LNCAP (cell line): ENCODE measurements around the gene PEPD.
A peak's percentile ranks its signal among the peaks of the same experiment; 100 is the strongest.

Experiments used
- TF ChIP-seq, protein P1 (sequence below): fragments of 450-650 bp; IDR thresholded peaks from 2 replicates; pipeline ENCODE4 v1.5.1; 2017; ENCODE audit warnings: mild to moderate bottlenecking

Gene PEPD

DNA sequence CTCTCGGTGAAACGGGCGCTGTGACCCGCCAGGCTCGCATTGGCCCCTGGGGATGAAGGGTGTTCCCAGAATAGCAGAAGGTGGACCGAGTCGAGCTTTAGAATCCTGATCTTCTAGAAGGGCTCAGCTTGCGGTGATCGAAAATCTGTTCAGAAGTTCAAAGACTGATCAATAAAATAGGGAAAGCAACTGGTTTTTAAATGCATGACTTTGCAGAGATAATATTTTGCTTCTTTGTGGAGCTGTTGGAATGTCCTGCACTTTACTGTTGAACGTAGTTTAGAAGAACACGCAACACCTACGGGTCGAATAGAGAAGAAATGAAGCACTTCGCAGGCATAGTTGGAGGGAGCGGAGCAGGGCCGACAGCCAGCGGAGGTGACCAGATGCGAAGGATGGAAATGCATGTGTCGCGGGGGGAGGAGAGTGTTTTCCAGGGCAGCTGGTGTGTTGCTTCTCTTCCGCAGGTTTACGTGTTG is 147.3 kb downstream of the PEPD start:
- TF ChIP-seq, protein P1, sequence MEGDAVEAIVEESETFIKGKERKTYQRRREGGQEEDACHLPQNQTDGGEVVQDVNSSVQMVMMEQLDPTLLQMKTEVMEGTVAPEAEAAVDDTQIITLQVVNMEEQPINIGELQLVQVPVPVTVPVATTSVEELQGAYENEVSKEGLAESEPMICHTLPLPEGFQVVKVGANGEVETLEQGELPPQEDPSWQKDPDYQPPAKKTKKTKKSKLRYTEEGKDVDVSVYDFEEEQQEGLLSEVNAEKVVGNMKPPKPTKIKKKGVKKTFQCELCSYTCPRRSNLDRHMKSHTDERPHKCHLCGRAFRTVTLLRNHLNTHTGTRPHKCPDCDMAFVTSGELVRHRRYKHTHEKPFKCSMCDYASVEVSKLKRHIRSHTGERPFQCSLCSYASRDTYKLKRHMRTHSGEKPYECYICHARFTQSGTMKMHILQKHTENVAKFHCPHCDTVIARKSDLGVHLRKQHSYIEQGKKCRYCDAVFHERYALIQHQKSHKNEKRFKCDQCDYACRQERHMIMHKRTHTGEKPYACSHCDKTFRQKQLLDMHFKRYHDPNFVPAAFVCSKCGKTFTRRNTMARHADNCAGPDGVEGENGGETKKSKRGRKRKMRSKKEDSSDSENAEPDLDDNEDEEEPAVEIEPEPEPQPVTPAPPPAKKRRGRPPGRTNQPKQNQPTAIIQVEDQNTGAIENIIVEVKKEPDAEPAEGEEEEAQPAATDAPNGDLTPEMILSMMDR = 0 out of 2 replicates have a peak, but pooled peaks have one; percentile 2

DNA sequence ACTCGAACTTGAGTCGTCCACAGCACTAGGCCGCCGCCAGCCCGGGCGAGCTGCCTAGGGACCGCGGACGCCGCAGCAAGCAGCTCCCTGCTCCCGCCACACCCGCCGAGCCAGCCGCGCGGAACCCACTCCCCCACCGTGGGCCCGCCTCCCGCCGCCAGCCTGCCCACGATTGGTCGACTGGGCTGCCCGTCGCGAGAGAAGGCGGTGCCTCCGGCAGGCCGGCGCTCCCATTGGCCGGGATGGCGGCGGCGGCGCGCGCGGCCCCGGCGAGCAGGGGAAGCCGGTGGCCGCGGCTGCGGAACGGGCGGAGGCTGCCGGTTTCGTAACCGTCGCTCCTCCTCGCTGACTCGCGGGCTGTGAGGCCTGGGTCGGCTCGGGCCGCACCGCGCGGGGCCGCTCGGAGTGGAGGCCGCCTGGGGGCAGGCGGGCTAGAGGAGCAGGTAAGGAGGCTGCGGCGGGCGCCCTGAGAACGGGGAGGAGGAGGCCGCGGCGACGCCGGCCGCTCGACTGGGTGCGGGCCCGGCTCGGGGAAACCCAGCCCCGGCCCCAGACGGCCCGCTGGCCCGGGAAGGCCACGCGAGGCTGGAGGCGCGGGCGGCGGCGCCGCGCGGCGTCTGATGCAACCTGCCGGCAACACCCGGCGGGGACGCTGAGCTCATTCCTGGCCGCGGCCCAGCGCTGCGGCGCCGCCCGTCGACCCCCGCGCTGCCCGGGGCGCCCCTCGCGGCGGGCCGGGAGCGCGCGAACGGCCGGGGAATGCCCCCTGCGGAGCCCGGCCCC is 147.9 kb downstream of the PEPD start, which contains the start of gene CEBPG:
CEBPG (plus strand) TSS at position 257 of the 783 bp plus-strand sequence. CDS start 5,531 bp downstream, outside the sequence.
- TF ChIP-seq, protein P1 = peak; percentile 37; the same call in 1 of the 2 replicates

DNA sequence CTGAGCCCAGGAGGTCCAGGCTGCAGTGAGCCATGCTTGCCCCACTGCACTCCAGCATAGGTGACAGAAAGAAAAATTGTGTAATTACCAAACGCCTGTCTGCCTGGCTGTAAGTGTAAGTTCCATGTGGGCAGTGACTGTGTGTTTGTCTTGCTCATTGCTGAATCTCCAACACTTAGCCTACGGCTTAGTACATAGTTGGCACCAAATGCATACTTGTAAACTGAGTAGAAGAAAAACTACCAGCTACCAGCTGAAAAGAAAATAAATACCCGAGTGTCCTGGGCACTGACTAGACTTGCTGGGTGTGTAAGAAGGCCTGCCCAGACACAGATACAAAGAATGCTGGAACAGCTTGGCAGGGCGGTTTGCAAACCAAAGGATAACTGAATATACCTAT is 150.8 kb downstream of the PEPD start:
- TF ChIP-seq, protein P1 = no peak

DNA sequence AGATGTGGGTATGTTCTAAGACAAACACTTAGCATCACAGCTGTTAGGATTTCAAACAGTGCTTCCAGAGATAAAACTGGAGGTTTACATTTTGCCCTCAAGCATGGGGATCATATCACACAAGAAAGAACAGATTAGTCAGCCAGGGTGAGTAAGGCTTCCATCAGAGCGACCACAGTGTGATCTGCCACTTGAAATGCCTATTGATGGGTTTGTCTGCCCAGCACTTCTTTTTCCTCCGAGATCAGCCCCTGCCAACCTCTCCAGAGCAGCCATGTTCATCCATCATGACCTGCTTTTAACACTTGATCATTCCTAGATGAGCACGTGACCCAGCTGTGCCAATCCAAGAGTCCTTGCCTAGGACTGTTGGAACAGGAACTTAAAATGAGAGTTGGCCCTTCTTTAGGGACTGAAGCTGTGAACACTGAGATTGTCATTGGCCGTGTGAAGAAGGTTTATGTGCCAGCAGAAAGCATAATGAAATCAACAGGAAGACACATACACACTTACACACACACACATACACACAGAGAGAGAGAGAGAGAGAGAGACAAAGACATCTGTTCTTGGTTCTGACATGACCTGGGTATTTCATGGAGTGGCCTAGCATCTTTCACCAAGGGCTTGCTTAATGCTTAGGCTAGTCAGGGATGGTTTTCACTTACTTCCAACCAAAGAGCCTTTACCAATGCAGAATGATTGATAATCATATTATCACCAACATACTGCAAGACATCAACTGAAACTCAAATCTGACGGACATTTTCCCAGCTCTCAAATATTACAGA is 153.3 kb downstream of the PEPD start:
- TF ChIP-seq, protein P1 = no peak

DNA sequence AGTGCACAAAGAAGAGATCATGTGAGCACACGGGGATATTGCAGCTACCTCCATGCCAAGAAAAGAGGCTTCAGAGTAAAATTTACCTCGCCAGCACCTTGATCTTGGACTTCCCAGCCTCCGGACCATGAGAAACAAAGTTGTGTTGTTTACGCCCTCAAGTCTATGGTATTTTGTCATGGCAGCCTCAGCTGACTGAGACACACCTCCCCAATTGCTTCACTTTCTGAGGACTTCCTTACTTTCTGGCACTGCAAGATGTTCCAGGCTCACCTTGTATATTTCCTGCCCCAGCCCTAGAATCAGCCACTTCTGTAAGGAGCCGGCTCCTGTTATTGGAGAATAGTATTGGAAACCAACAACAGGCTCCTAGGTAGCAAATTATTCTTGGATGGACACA is 154.7 kb downstream of the PEPD start:
- TF ChIP-seq, protein P1 = no peak

DNA sequence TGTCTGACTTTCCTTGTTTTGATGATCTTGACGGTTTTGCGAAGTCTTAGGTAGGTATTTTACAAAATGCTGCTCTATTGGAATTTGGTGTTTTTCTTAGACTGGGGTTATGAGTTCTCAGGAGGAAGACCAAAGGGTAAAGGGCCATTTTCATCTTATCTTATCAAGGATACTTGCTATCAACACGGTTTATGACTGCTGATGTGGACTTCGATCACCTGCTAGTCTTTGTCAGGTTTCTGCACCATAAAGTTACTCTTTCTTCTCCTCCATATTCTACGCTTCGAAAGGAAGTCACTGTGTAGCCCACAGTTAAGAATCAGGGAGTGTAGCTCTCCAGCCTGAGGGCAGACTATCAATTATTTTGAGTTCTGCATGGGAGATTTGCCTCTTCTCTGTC is 155.5 kb downstream of the PEPD start:
- TF ChIP-seq, protein P1 = no peak

DNA sequence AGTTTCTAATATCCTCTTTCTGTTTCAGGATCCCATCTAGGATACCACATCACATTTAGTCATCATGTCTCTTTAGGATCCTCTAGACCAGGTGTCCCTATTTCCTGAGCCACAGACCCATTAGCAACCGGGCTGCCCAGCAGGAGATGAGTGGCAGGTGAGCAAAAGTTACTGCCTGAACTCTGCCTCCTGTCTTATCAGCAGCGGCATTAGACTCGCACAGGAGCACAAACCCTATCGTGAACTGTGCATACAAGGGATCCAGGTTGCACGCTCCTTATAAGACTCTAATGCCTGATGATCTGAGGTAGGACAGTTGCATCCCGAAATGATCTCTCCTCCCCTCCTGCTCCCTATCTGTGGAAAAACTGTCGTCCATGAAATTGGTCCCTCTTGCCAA is 155.9 kb downstream of the PEPD start:
- TF ChIP-seq, protein P1 = no peak
